ENCODE measurements around the gene SAFB2. TPM values are rescaled to one million over a fixed set of nuclear protein-coding genes. Genes with fewer than 3 reads are reported as not detected.

The SAFB2 gene
- total RNA-seq, 1 donor from 2014 or later, result 143 TPM

DNA sequence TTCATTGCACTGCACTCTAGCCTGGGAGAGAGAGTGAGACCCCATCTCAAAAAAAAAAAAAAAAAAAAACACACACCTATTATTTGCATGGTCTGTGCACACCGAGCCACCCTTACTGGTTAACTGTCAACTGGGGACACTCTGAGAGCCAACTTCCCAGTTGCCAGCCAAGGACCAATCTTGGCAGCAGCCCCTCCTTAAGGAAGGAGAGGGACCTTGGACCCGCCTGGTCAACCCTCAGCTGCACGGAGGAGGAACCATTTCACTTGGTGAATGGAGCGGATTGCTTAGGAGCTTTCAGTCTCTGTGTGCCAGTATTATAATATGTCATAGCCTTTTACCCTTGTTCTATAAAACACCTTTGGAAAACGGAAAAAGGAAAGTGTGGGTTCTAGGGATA is 32.8 kb upstream of the SAFB2 start:
- no peak for ATAC-seq (ENCODE audit: low read depth)
- no peak for DNase-seq
- Mint-ChIP-seq H3K36me3 (ENCODE audit: low read depth) (peaks cover 91% of the 10 kb centered on the region), H3K4me1 (no peaks in the 10 kb centered on the region), H3K4me3 (no peak overlapping the region), H3K27me3 (no peaks in the 10 kb centered on the region), H3K27ac (no peak overlapping the region), H3K9me3 (no peaks in the 10 kb centered on the region)
- ChIA-PET POLR2A (no interaction called here), CTCF (no interaction called here)
- TF ChIP-seq, protein P1, sequence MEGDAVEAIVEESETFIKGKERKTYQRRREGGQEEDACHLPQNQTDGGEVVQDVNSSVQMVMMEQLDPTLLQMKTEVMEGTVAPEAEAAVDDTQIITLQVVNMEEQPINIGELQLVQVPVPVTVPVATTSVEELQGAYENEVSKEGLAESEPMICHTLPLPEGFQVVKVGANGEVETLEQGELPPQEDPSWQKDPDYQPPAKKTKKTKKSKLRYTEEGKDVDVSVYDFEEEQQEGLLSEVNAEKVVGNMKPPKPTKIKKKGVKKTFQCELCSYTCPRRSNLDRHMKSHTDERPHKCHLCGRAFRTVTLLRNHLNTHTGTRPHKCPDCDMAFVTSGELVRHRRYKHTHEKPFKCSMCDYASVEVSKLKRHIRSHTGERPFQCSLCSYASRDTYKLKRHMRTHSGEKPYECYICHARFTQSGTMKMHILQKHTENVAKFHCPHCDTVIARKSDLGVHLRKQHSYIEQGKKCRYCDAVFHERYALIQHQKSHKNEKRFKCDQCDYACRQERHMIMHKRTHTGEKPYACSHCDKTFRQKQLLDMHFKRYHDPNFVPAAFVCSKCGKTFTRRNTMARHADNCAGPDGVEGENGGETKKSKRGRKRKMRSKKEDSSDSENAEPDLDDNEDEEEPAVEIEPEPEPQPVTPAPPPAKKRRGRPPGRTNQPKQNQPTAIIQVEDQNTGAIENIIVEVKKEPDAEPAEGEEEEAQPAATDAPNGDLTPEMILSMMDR (IDR thresholded peaks at IDR 0.05), result no peak
- intact Hi-C loops (cut with micrococcal nuclease), result no loop called here

GRCh38 chr19:5654931-5655330 is 32.4 kb upstream of the SAFB2 start:
- Mint-ChIP-seq H3K4me1 (no peaks in the 10 kb centered on the region), H3K27ac (no peak overlapping the region), H3K9me3 (no peaks in the 10 kb centered on the region), H3K36me3 (ENCODE audit: low read depth) (peaks cover 91% of the 10 kb centered on the region), H3K4me3 (no peak overlapping the region), H3K27me3 (no peaks in the 10 kb centered on the region)
- POLR2A ChIA-PET, result no interaction called here
- no peak for ATAC-seq (ENCODE audit: low read depth)
- DNase-seq, result no peak
- CTCF ChIA-PET, result no interaction called here
- intact Hi-C loops (cut with micrococcal nuclease), result no loop called here
- TF ChIP-seq, protein P1 (IDR thresholded peaks at IDR 0.05), result no peak

DNA sequence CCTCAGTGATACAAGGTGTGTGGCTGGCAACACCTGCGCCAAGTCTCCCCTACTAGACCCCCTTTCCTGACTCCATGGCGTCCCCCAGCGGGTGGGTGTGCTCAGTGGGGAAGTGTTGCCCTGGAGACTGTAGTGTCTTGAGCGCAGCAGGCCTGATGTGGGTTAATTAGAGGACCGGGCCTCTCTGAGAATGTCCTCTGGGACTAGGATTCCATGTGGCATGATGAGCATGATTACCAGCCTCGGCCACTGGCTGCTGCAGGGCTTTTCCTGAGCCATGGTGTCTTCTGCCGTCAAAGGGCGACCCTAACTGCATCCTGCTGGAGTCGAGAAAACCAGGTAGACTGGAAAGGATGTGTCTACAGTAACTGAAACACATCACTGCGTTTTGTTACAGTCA is 29.7 kb upstream of the SAFB2 start:
- H3K9me3 Mint-ChIP-seq, result no peaks in the 10 kb centered on the region
- H3K27ac Mint-ChIP-seq, result no peak overlapping the region
- POLR2A ChIA-PET, result no interaction called here
- peaks cover 88% of the 10 kb centered on the region for H3K36me3 Mint-ChIP-seq (ENCODE audit: low read depth)
- CTCF ChIA-PET, result no interaction called here
- no peaks in the 10 kb centered on the region for H3K4me1 Mint-ChIP-seq
- TF ChIP-seq, protein P1 (IDR thresholded peaks at IDR 0.05), result no peak
- no peaks in the 10 kb centered on the region for H3K27me3 Mint-ChIP-seq
- intact Hi-C loops (cut with micrococcal nuclease), result no loop called here
- ATAC-seq (ENCODE audit: low read depth) (no peak), DNase-seq (no peak)
- no peak overlapping the region for H3K4me3 Mint-ChIP-seq

DNA sequence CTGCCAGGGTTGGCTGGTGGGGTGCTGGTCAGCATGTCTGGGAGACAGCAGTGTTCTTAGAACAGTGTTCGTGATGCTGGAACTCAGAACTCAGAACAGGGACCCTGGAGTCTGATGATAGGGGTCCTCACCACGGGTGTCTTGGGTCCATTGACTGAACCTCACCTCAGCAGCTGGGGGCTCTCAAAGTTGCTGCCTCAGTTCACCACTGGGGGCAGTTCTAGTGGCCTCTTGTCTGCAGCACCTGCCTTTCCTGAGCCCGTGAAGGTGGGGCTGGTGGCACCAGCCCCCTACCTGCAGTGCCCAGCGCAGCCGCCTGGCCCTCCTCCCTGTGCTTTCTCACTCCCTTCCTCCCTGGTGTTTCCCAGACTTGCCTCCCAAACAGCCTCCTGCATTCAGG is 28.8 kb upstream of the SAFB2 start:
- no peak overlapping the region for H3K4me3 Mint-ChIP-seq
- no peaks in the 10 kb centered on the region for H3K27me3 Mint-ChIP-seq
- peaks cover 91% of the 10 kb centered on the region for H3K36me3 Mint-ChIP-seq (ENCODE audit: low read depth)
- intact Hi-C loops (cut with micrococcal nuclease), result no loop called here
- no peak overlapping the region for H3K27ac Mint-ChIP-seq
- ATAC-seq (ENCODE audit: low read depth) (no peak), DNase-seq (no peak)
- H3K4me1 Mint-ChIP-seq, result no peaks in the 10 kb centered on the region
- ChIA-PET CTCF (no interaction called here), POLR2A (interaction anchor here (1.3 kb wide), 1 partner anchor 29 kb away, joined by 3 read pairs; the partner anchor contains the start of genes SAFB and SAFB2)
- H3K9me3 Mint-ChIP-seq, result no peaks in the 10 kb centered on the region
- TF ChIP-seq, protein P1 (IDR thresholded peaks at IDR 0.05), result no peak

DNA sequence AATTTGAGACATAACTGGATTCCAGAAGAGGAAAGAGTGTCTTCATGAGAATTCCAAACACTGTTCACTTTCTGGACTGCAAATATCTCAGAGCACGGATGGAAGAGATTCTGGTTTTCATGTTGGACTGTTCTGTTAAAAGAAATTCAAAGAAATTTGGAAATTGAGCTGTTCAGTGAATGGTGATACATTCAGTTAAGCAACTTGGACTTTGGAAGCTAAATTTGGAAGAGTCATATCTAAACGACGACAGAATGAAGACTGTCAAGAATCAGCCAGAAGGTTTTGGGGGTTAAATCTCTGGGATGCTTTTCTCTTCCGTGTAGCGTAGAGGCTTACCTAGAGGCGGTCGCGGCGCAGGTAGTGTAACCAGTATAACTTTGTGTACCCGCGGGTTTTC is 25.9 kb upstream of the SAFB2 start:
- TF ChIP-seq, protein P1 (IDR thresholded peaks at IDR 0.05), result no peak
- no peaks in the 10 kb centered on the region for H3K4me1 Mint-ChIP-seq
- intact Hi-C loops (cut with micrococcal nuclease), result no loop called here
- no peak for DNase-seq
- no peaks in the 10 kb centered on the region for H3K27me3 Mint-ChIP-seq
- no peaks in the 10 kb centered on the region for H3K9me3 Mint-ChIP-seq
- no peak overlapping the region for H3K4me3 Mint-ChIP-seq
- H3K27ac Mint-ChIP-seq, result no peak overlapping the region
- no peak for ATAC-seq (ENCODE audit: low read depth)
- ChIA-PET CTCF (no interaction called here), POLR2A (no interaction called here)
- H3K36me3 Mint-ChIP-seq (ENCODE audit: low read depth), result peaks cover 94% of the 10 kb centered on the region

Data from activated B cell treated with CpG ODN at 0.5 μM for 24 hours (primary cell).